GM19397 (cell line): ENCODE data around the gene RAB9A.
"Not testable (repeated sequence)": the region's sequence is repeated elsewhere in the genome, so short reads cannot be mapped to it uniquely, and the experiment has no call there.

Experiments used
- ATAC-seq: cut with Tn5 transposase; IDR thresholded peaks from one replicate; pipeline ENCODE4 v1.9.1; 2021; ENCODE audit warnings: mild to moderate bottlenecking, moderate library complexity; ENCODE audit not compliant: unreplicated experiment

RAB9A gene

GRCh38 chrX:13669246-13669737 lies 19.6 kb upstream of the RAB9A start:
- no peak for ATAC-seq

GRCh38 chrX:13669755-13670154 lies 19.2 kb upstream of the RAB9A start:
- ATAC-seq: not testable (repeated sequence)

- ATAC-seq: no peak
Observed at GRCh38 chrX:13670197-13670596, 18.7 kb upstream of the RAB9A start.

- ATAC-seq: no peak
Observed at GRCh38 chrX:13673016-13673415, 15.9 kb upstream of the RAB9A start.

GRCh38 chrX:13676885-13677284 lies 12.0 kb upstream of the RAB9A start:
- ATAC-seq: no peak

GRCh38 chrX:13679700-13680099 lies 9.2 kb upstream of the RAB9A start:
- ATAC-seq: not testable (repeated sequence)

- no peak for ATAC-seq
Observed at GRCh38 chrX:13681595-13681994, 7.3 kb upstream of the RAB9A start.

- no peak for ATAC-seq
Observed at GRCh38 chrX:13684361-13684760, 4.6 kb upstream of the RAB9A start.

- ATAC-seq: no peak
Observed at GRCh38 chrX:13685126-13685763, 3.7 kb upstream of the RAB9A start.

- ATAC-seq: no peak
Observed at GRCh38 chrX:13687203-13687602, 1.7 kb upstream of the RAB9A start.

GRCh38 chrX:13688384-13688957 lies 457 bp upstream of the RAB9A start:
- ATAC-seq: no peak

GRCh38 chrX:13689741-13690211 lies 848 bp downstream of the RAB9A start:
- no peak for ATAC-seq

GRCh38 chrX:13690836-13691235 lies 1.9 kb downstream of the RAB9A start:
- ATAC-seq: no peak

- ATAC-seq: no peak
Observed at GRCh38 chrX:13691841-13692371, 3.0 kb downstream of the RAB9A start.

- ATAC-seq: no peak
Observed at GRCh38 chrX:13692771-13693231, 3.9 kb downstream of the RAB9A start.

- ATAC-seq: no peak
Observed at GRCh38 chrX:13693341-13693961, 4.5 kb downstream of the RAB9A start.

GRCh38 chrX:13694359-13694758 lies 5.4 kb downstream of the RAB9A start:
- ATAC-seq: no peak

GRCh38 chrX:13694983-13695382 lies 6.1 kb downstream of the RAB9A start:
- no peak for ATAC-seq

GRCh38 chrX:13695601-13696115 lies 6.7 kb downstream of the RAB9A start:
- ATAC-seq: no peak

- no peak for ATAC-seq
Observed at GRCh38 chrX:13697455-13697854, 8.5 kb downstream of the RAB9A start.

GRCh38 chrX:13697976-13698375 lies 9.0 kb downstream of the RAB9A start:
- no peak for ATAC-seq

- ATAC-seq: no peak
Observed at GRCh38 chrX:13698432-13698831, 9.5 kb downstream of the RAB9A start.
